NB4 (cell line): ENCODE data around the gene GRK2.

Source experiments
- CTCF ChIP-seq: IDR thresholded peaks from one replicate; pipeline ENCODE4 v1.5.1; 2012; ENCODE audit warnings: low read depth, low read length
- MAX ChIP-seq: IDR thresholded peaks from 2 replicates; pipeline ENCODE4 v1.6.1; 2011; ENCODE audit warnings: low read depth, low read length
- MYC ChIP-seq: IDR thresholded peaks from 2 replicates; pipeline ENCODE4 v1.6.1; 2011; ENCODE audit warnings: low read depth, low read length
- POLR2A ChIP-seq: IDR thresholded peaks from 2 replicates; pipeline ENCODE4 v1.6.1; 2011; ENCODE audit warnings: mild to moderate bottlenecking; ENCODE audit not compliant: insufficient read length; ENCODE audit errors: extremely low read depth

GRCh38 chr11:67254798-67255197 is 11.5 kb upstream of the GRK2 start:
- TF ChIP-seq CTCF: no peak
- no peak for TF ChIP-seq MAX
- no peak for TF ChIP-seq POLR2A
- no peak for TF ChIP-seq MYC
